Measurements from ENCODE around the gene FAM221B.

FAM221B gene, protein sequence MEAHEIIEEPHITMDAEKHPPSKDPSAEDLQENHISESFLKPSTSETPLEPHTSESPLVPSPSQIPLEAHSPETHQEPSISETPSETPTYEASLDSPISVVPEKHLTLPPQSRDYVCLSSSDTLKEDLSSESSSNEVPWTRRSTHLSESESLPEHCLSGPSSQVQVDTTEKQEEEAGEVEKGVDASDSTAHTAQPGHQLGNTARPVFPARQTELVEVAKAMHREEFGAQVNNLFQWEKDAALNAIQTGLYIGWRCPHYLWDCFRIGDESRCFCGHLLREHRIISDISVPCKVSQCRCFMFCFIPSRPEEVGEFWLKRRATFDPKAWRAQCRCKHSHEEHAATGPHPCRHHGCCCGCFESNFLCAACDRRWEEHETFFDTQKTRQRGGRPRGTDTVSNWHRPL

DNA sequence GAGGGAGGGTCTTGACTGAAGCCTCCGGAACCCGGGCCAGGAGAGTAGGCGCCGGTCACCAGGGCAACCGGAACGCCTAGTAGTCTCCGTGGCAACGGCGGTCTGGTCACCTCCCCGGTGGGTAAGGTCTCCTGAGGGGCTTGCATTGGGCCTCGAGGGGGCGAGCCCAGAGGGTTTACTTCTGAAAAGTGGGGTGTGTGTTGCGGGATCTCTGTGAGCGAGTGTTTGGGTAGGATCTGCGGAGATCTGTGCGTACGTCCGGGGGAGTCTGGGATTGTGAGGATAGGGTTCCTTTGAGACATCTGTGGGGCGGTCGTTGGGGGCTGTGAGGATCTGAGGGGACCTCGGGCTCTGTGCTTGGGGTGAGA, at the start of gene FAM221B:
Gene FAM221B (minus strand): TSS at position 17 of the 368 bp plus-strand sequence. CDS start 2,571 bp downstream, outside the sequence.
- DNase-seq (ENCODE audit: low spot score): no peak

DNA sequence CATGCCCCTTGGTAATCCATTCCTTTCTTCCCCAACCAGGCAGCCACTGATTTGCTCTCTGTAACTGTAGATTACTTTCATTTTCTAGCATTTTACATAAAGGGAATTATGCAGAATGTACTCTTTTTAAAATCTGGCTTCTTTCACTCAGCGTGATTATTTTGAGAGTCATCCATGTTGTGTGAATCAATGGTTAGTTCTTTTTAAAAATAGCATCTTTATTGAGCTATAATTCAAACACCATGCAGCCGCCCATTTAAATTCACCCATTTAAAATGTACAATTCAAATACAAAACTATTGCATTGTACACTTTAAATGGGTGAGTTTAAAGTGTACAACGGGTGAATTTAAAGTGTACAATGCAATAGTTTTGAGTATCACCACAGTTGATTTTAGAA, 44.0 kb upstream of the FAM221B start:
- no peak for DNase-seq (ENCODE audit: low spot score)

DNA sequence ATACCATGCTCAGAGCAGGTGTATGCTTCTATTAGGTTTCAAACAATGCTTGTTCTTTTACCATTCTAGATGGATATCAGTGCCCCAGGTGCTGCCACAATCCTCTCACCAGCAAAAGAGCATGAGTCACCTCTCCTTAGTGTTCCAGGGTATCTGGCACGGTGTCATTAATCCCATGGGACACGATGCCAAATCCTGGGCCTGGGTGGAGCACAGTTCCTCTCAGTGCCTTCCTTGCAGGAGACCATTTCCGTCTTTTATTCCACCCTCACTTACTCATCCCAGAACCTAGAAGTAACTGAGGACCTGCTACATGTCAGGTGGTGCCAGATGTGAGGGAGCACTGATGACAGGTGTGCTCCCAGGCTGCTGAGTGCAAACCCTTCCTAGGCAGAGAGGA, 43.0 kb upstream of the FAM221B start:
- DNase-seq (ENCODE audit: low spot score): no peak

DNA sequence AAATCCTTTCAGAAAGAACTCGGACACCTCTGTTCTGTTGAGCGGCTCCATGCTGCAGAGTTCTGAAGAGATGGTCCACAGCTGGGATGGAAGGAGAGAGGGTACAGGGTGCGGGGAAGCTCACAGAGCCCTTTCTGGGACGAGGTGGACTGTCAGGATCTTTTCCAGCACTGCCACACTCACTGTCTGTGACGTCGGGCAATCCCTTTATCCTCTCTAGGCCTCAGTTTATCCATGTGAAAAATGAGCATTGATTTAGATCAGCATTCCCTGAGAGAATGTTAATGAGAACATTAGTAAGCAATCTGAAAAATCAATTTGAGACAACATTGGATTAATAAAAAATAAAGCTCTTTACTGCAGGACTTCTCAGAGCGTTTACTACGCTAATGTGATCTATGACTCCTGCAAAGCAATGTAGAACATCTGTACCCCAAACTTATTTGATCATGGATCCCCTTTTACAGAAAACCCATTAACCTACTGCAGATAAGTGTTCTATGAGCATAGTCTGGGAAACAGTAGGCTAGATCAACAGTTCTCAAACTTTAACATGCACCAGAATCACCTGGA, 41.9 kb upstream of the FAM221B start, which contains the start of gene OR13J1:
Gene OR13J1 (minus strand): TSS at position 51 of the 573 bp plus-strand sequence. CDS start 0 bp downstream, at position 51.
- DNase-seq (ENCODE audit: low spot score): no peak

DNA sequence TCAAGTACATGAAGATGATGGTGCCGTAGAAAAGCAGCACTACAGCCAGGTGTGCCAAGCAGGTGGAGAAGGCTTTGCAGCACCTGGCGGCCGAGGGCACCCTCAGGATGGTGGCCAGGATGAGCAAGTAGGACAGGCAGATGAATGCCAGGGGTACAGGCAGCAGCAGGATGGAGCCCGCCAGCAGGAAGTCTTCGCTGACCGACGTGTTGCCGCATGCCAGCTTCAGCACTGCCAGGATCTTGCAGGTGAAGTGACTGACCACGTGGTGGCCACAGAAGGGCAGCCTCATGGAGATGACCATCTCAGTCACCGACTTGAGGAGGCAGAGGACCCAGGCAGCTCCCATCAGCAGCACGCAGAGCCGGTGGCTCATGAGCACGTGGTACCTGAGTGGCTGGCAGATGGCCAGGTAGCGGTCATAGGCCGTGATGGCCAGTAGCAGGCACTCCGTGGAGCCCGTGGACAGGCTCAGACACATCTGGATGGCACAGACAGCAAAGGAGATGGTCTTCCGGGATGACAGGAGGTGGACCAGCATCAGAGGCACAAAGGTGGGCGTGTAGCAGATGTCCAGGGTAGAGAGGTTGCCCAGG, 41.2 kb upstream of the FAM221B start:
- no peak for DNase-seq (ENCODE audit: low spot score)

DNA sequence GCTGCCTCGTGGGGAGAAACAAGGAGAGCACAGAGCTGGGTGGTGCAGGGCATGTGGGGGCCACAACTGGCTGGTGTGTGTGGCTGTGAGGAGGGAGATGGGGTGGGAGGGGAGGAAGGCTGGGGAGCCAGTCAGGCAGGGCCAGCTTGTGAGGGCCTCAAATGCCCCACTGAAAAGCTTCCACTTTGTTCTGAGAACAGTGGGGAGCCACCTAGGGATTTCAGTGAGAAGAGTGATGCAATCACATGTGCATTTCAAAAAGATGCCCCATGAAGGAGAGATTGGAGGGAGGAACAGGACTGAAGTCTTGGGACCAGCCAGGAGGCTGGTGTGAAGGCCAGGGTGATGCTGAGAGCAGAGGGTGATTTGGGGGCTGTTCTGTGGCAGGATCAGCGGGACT, 40.4 kb upstream of the FAM221B start:
- no peak for DNase-seq (ENCODE audit: low spot score)

DNA sequence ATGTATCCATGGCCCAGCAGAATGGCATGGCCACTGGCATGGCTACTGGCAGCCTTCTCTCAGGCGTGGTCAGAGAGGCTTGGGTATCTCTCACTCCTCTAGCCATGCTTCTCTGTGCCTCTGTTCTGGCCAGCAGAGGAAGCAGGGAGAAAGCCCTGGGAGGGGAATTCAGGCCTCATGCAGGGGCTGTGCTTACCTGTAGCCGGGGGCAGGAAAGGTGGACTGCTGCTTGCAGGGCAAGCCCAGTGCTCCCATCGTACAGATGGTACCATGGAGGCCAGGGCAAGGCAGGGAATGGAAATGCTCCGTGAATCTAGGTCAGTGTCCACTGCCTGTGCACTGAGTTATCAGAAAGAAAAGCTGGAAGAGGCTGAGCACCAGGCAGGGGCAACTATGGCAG, 39.0 kb upstream of the FAM221B start:
- DNase-seq (ENCODE audit: low spot score): no peak

DNA sequence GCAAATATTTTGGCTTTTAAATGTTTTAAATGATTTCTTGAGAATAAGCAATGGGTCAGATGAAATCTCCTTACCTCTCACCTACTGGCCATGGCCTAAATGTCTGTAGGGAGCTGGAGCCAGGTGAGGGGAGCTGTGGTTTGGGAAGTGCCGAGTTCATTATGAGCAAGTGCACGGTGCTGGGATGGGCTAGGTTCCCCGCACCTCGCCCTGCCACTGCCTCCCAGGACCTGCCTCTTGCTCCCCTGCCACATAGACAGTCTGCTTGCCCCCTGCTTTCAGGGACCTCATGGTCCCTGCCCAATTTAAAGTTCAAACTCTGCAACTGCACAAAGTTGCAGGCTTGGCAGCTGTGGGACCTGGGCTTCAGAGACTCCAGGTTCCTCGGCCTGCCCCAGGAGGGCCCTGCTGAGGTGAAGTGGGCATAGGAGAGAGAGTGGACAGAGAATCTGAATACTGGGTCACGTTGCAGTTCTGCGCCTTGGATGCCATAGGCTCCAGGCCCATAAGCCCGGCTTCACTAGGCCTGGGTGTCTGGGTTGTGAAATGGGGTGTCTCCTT, 36.2 kb upstream of the FAM221B start:
- no peak for DNase-seq (ENCODE audit: low spot score)

DNA sequence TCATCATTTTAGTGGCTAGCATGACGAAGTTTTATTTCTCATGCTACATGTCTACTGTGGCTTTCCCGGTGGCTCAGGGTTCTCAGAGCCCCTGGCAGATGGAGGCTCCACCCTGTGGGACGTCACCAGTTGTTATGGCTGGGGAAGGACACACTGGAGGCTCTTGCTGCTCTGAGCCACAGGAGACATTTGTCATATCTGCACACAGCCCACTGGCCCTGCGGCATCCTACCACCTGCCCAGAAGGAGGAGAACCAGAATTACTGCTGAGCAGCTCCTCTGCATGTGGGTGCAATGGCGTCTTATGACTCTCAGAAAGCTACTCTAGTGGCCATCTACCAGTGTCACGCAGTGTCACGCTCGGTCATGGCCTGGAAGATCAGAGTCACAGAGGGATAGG, 35.1 kb upstream of the FAM221B start:
- no peak for DNase-seq (ENCODE audit: low spot score)

DNA sequence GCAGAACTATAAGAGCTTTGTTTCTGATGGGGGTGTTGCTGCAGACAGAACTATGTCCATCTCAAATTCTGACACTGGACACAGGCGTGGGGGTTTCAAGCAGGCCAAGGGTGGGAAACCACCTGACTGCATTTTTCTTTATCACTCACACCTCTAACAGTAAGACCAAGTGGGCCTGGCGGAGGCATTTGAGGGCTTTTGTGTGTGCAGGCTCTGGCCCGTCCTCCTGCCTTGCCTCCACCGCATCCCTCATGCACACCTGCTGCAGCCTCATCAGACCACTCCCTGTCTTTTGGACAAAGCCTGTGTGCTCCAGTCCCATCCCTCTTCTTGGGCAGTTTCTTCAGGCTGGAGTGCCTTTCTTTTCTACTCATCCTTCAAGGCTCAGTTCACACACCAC, 33.8 kb upstream of the FAM221B start:
- no peak for DNase-seq (ENCODE audit: low spot score)

DNA sequence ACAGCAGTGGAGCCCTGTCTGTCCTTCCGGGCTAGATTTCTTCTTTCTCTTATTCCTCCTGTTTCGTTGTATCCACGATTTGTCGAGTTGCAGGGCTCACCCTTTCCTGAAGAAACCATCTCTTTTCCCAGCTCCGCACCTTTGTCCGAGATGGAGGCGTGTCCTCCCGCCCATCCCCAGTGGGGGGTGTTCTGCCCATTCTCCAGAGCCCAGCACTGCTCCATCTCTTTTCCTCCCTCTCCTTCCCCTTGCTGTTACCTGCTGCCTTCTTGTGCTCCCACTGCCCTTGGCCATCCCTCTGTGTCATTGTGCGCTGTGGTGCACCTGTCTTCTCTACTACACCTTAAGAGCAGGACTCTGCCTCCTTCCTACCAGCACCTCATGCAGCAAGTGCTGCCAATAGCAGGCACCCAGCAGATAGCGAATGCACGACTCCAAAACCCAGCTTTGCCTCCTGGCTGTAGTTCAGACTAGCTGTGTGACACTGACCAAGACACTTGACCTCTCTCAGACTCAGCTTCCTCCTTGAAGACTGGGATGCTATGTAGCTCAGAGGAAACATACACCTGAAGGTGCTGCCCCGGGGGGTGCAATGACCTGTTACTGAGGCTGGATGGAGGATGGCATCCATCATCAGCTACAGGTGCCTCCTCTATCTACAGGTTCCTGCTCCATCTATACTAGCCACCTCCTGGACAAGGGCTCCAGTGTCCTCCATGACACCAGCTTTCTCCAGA, 32.8 kb upstream of the FAM221B start:
- DNase-seq (ENCODE audit: low spot score): no peak

DNA sequence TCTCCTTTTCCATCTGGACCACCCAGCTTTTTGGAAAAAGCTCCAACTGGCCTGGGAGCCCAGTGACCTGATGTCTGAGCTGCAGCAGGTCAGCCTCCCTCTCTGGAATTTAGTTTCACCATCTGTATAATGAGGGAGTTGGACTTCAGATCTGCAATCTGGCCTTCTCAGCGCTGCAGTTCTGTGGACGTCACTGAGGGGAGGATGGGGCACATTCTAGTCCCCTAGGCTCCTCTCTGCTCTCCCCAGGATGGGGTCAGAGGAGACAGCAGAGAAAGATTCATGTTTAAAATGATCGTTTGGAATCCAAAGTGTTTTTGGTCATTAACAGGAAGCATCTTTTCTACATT, 31.4 kb upstream of the FAM221B start:
- no peak for DNase-seq (ENCODE audit: low spot score)

DNA sequence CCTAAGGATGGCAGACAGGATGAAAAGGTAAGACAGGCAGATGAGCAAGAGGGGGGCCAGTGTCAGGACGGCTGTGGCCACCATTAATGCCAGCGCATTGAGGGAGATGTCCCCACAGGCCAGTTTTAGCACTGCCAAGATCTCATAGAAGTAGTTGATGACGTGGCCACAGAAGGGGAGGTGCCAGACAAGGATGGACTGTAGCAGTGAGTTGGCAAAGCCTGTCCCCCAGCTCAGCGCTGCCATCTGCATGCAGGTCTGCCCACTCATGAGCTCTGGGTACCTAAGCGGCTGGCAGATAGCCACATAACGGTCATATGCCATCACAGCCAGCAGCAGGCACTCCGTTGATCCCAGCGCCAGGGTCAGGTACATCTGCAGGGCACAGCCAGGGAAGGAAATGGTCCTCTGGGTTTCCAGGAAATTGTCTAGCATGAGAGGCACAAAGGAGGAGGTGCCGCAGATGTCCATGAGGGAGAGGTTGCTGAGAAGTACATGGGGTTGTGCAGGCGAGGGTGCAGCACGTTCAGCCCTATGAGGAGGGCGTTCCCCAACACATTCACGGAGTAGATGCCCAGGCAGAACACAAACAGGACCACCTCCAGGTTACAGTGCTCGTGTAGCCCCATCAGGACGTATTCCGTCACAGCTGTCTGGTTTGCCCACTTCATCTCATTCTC, 30.9 kb upstream of the FAM221B start:
- no peak for DNase-seq (ENCODE audit: low spot score)

DNA sequence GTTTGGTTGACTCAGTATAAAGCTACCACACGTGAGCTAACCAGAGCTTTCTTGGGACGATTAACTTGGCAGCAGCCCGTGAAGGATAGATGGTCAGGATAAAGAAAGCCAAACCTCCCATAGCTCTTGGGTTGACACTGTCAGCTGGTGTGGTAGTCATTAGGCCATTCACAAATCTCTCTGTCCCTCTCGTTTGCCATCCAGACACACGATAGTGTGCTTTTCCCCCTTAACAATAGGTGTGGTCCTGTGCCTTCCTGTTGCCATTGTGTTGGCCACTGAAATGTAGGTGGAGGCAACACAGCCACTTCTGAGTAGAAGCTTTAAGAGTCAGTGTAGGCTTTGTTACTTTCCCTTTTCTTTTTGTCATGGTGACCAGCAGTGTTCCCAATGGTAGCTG, 29.9 kb upstream of the FAM221B start:
- DNase-seq (ENCODE audit: low spot score): no peak

DNA sequence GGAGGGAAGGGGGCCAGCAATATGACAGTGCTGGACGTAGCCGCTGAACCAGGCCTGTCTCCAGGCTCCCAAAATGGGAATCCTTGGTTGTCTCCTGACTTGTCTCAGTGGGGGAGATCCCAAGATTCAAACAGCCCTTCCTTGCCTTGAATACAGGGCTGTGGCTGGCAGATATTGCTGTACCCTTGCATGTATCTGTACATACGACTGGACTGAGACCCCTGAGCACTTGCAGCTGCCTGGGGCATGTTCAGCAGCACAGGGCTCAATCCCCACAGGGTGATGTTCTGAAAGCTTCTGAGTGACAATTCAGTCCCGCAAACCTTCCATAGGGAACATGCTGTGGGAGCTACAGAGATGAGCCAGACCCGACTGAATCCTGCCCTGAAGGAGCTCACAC, 28.4 kb upstream of the FAM221B start:
- DNase-seq (ENCODE audit: low spot score): no peak

DNA sequence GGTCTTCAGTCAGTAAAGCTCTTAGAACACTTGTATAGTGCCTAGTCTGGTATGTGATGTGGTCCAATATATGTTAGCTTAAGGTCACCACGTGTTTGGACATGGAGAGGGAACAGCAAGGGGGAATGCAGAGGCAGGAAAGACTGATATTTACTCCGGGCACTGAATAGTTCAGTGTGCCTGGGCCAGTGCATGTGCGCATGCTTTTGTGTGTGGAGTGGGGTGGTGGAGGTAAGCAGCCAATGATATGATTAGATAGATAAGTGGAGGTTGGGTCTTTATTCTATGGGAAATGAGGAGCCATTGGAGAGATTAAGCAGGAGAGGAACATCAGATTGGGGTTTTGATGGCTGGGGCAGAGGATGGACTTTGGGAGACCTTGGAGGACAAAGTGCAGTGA, 27.7 kb upstream of the FAM221B start:
- DNase-seq (ENCODE audit: low spot score): no peak

DNA sequence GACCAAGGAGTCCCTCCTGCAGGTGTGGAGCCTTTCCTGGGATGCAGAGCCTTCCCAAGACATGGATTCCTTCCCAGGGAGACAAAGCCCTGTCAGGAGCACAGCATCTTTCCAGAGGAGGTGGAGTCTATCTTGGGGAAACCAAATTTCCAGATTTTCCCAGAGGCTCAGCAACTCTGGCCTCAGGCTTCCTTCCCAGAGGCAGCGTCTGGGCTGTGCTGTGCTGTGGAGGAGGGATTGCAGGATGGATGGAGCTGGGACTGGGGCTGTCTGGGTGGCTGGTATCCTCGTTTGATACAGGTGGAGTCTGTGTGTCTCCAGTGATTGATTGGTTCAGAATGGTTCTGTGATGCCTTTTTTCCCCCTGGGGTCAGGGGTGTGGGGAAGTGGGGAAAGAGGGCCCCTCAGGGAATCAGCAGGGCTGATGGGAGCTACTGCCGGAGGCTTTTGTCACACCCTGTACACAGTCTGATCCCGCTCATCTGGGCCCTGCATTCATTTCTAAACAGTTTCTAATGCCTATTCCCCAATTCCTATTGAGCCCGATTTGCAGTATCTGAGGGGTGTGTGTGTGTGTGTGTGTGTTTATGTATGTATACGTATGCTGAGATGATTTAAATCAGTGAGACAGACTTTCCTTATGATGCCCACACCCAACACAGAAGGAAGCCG, 25.7 kb upstream of the FAM221B start:
- no peak for DNase-seq (ENCODE audit: low spot score)

DNA sequence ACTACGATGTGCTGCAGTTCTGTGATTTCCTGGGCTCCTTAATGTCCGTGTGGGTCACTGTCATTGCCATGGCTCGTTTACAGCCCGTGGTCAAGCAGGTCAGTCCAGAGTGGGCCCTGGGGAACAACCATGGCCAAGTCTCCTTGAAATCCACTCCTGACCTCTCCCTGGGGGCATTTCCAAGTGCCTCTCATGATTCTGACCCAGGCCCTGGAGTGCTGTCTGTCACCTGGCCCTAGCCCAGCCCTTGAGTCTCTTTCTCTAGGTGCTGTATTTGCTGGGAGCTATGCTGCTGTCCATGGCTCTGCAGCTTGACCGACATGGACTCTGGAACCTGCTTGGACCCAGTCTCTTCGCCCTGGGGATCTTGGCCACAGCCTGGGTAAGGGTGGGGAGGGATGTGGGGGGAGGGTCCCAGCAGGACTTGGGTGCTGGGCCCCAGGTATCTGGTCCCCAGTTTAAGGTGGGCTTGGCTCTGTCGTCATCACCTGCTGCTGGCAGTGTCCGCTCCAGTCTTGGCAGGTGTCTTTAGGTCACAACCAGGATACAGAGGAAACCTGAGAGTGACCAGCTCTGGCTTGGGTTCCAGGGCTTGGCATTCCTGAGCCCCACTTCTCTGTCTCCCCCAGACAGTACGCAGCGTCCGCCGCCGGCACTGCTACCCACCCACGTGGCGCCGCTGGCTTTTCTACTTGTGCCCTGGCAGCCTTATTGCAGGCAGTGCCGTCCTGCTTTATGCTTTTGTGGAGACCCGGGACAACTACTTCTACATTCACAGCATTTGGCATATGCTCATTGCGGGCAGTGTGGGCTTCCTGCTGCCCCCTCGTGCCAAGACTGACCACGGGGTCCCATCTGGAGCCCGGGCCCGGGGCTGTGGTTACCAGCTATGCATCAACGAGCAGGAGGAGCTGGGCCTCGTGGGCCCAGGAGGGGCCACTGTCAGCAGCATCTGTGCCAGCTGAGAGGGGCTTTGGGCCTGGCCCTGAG, 24.6 kb upstream of the FAM221B start:
- no peak for DNase-seq (ENCODE audit: low spot score)

DNA sequence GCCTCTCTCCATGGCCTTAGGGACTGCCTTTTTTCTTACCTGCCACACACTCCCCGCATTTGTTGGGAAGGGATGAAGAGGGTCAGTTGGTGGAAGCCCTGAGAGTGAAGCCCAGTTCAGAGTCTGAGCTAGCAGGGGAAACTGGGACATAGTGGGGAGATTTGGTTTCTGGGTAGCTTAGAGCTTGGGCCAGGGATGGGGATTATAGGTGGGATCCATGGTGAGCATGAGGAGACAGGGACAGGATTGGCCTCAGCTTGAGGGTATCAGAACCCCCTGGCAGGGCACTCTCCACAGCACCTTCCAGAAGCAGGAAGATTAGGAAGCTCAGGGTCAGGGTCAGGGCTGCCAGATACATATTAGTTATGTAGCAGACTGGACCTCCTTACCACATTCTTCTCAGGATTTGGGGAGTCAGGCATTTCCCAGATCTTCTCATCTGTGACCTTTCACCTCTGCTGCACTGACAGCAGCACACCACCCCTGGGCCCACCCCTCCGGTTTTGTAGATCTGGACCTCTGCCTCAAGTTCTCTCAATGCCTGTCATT, 23.8 kb upstream of the FAM221B start:
- no peak for DNase-seq (ENCODE audit: low spot score)

All from CD4-positive, alpha-beta T cell treated with Interleukin-6 at 100 ng/mL for 8 hours (primary cell).